Skeletal muscle cell (primary cell): ENCODE results near the gene GCM1.

ENCODE experiments used
- DNase-seq: peaks from one replicate; pipeline ENCODE4 v3.0.0-alpha.2; 2010; ENCODE audit warnings: low read depth
- H3K4me3 ChIP-seq: 2 replicates; pipeline ENCODE4 v1.5.1; 2011; ENCODE audit warnings: low read depth, mild to moderate bottlenecking, control low read depth, low read length, moderate library complexity

GCM1 gene

GRCh38 chr6:53112871-53113270 lies 35.8 kb downstream of the GCM1 start:
- no peak overlapping the region for H3K4me3 ChIP-seq

GRCh38 chr6:53112404-53112803 lies 36.2 kb downstream of the GCM1 start:
- no peak overlapping the region for H3K4me3 ChIP-seq
- DNase-seq: no peak

More at GRCh38 chr6:53112871-53113270, 35.8 kb downstream of the GCM1 start:
- DNase-seq: no peak

GRCh38 chr6:53111865-53112264 lies 36.8 kb downstream of the GCM1 start:
- no peak overlapping the region for H3K4me3 ChIP-seq
- DNase-seq: no peak

- no peak overlapping the region for H3K4me3 ChIP-seq
- no peak for DNase-seq
Observed at GRCh38 chr6:53109612-53110011, 39.0 kb downstream of the GCM1 start.

GRCh38 chr6:53107091-53107490 lies 41.5 kb downstream of the GCM1 start:
- H3K4me3 ChIP-seq: no peak overlapping the region
- no peak for DNase-seq

GRCh38 chr6:53104916-53105315 lies 43.7 kb downstream of the GCM1 start:
- H3K4me3 ChIP-seq: no peak overlapping the region
- no peak for DNase-seq

GRCh38 chr6:53103993-53104675 lies 44.5 kb downstream of the GCM1 start:
- no peak for DNase-seq
- no peak overlapping the region for H3K4me3 ChIP-seq

- no peak overlapping the region for H3K4me3 ChIP-seq
- no peak for DNase-seq
Observed at GRCh38 chr6:53101006-53101405, 47.6 kb downstream of the GCM1 start.

- DNase-seq: no peak
- H3K4me3 ChIP-seq: no peak overlapping the region
Observed at GRCh38 chr6:53100561-53100960, 48.1 kb downstream of the GCM1 start.

- no peak for DNase-seq
- H3K4me3 ChIP-seq: no peak overlapping the region
Observed at GRCh38 chr6:53095716-53096115, 52.9 kb downstream of the GCM1 start.

GRCh38 chr6:53095270-53095669 lies 53.4 kb downstream of the GCM1 start:
- no peak overlapping the region for H3K4me3 ChIP-seq
- DNase-seq: no peak

GRCh38 chr6:53090576-53090975 lies 58.1 kb downstream of the GCM1 start:
- DNase-seq: no peak
- no peak overlapping the region for H3K4me3 ChIP-seq

- no peak for DNase-seq
- no peak overlapping the region for H3K4me3 ChIP-seq
Observed at GRCh38 chr6:53089948-53090347, 58.7 kb downstream of the GCM1 start.

GRCh38 chr6:53086302-53086701 lies 62.3 kb downstream of the GCM1 start:
- DNase-seq: no peak
- no peak overlapping the region for H3K4me3 ChIP-seq

GRCh38 chr6:53080813-53081212 lies 67.8 kb downstream of the GCM1 start:
- no peak overlapping the region for H3K4me3 ChIP-seq
- no peak for DNase-seq
